Stimulated activated CD4-positive, alpha-beta T cell treated with anti-CD3 and anti-CD28 coated beads, Interleukin-4, amount 100 ng/mL, for 48 hours (primary cell): ENCODE results near the gene NF2.

ENCODE experiments used
- DNase-seq, 2 donors: peaks; one replicate each; pipeline ENCODE4 v3.0.0-alpha.2; 2020; ENCODE audit warnings: low read depth in 2 of 2

NF2 gene

GRCh38 chr22:29741926-29742325 is 138.5 kb downstream of the NF2 start:
- no peak for DNase-seq

GRCh38 chr22:29742326-29742725 is 138.9 kb downstream of the NF2 start:
- DNase-seq: no peak

GRCh38 chr22:29744902-29745301 is 141.5 kb downstream of the NF2 start:
- no peak for DNase-seq

- DNase-seq: no peak
These were observed 144.4 kb downstream of the NF2 start for GRCh38 chr22:29747832-29748231.
